Keratinocyte (primary cell): ENCODE data around the gene GRM5. TPM values are rescaled to one million over a fixed set of nuclear protein-coding genes. Genes with fewer than 3 reads are reported as not detected.
A peak's percentile ranks its signal among the peaks of the same experiment; 100 is the strongest.
"Not testable (repeated sequence)": the region's sequence is repeated elsewhere in the genome, so short reads cannot be mapped to it uniquely, and the experiment has no call there.

Source experiments
- DNase-seq: peaks from one replicate; pipeline ENCODE4 v3.0.0-alpha.2; 2011; ENCODE audit warnings: low read depth, missing footprints, low spot score
- FAIRE-seq: peaks from 2 replicates; lab custom pipeline; 2011; peaks lifted over from hg19 to GRCh38; lab: Jason Lieb, UNC
- H2AFZ ChIP-seq: 2 replicates; pipeline ENCODE4 v1.6.0; 2012; ENCODE audit warnings: low read length, control low read depth, inconsistent platforms; ENCODE audit not compliant: control insufficient read depth
- H3K27ac ChIP-seq: 2 replicates; pipeline ENCODE4 v1.5.1; 2011; ENCODE audit warnings: low read length; ENCODE audit not compliant: control insufficient read depth, insufficient read depth
- H3K27me3 ChIP-seq: 3 replicates; pipeline ENCODE4 v1.6.0; 2011; ENCODE audit warnings: low read length; ENCODE audit not compliant: control insufficient read depth, insufficient read depth; ENCODE audit errors: extremely low read depth
- H3K36me3 ChIP-seq, 2 experiments: 2 replicates in 1 of 2; 3 replicates in 1 of 2; pipeline ENCODE4 v1.5.1; 2011; ENCODE audit warnings: low read length in 2 of 2, mild to moderate bottlenecking in 1 of 2; ENCODE audit not compliant: control insufficient read depth in 2 of 2, insufficient read depth in 2 of 2; ENCODE audit errors: extremely low read depth in 1 of 2
- H3K4me1 ChIP-seq: 3 replicates; pipeline ENCODE4 v1.5.1; 2011; ENCODE audit warnings: low read length; ENCODE audit not compliant: control insufficient read depth, insufficient read depth; ENCODE audit errors: extremely low read depth
- H3K4me2 ChIP-seq: 3 replicates; pipeline ENCODE4 v1.6.0; 2011; ENCODE audit warnings: low read depth, low read length; ENCODE audit not compliant: control insufficient read depth, insufficient read depth; ENCODE audit errors: extremely low read depth
- H3K4me3 ChIP-seq, 3 experiments: fragments of 200-600 bp in 1 of 3; sonication (generic) in 1 of 3; 2 replicates in 2 of 3; 3 replicates in 1 of 3; pipeline ENCODE4 v1.5.1; 2011 to 2016; ENCODE audit warnings: low read length in 3 of 3, mild to moderate bottlenecking in 3 of 3, control low read depth in 2 of 3, inconsistent platforms in 1 of 3, low read depth in 1 of 3, mixed read lengths in 1 of 3, mixed run types in 1 of 3, moderate library complexity in 1 of 3; ENCODE audit not compliant: control insufficient read depth in 2 of 3, insufficient read depth in 2 of 3; ENCODE audit errors: extremely low read depth in 1 of 3
- H3K79me2 ChIP-seq: 2 replicates; pipeline ENCODE4 v1.6.0; 2012; ENCODE audit warnings: low read length; ENCODE audit not compliant: control insufficient read depth, insufficient read depth
- H3K9ac ChIP-seq: 3 replicates; pipeline ENCODE4 v1.6.0; 2011; ENCODE audit warnings: low read length; ENCODE audit not compliant: control insufficient read depth, insufficient read depth; ENCODE audit errors: extremely low read depth
- H3K9me1 ChIP-seq: 3 replicates; pipeline ENCODE4 v1.6.0; 2011; ENCODE audit warnings: low read length; ENCODE audit not compliant: control insufficient read depth, insufficient read depth; ENCODE audit errors: extremely low read depth
- H3K9me3 ChIP-seq: 2 replicates; pipeline ENCODE4 v1.5.1; 2012; ENCODE audit warnings: low read depth, low read length; ENCODE audit not compliant: control insufficient read depth
- H4K20me1 ChIP-seq: 3 replicates; pipeline ENCODE4 v1.6.0; 2011; ENCODE audit warnings: low read length; ENCODE audit not compliant: control insufficient read depth, insufficient read depth; ENCODE audit errors: extremely low read depth
- dilution Hi-C: fragments of 300-500 bp; cut with MboI; formaldehyde crosslinking; loops from one replicate; pipeline ENCODE4 v1.7.0; 2020; ENCODE audit warnings: low sequenced_read_pairs; ENCODE audit not compliant: extremely low pct_ligation_motif_present
- polyA minus RNA-seq, 3 experiments: library from RNA; depleted of rRNA, polyadenylated mRNA; stranded (reverse); fragments of >200 nt; gene quantifications; 1 replicate in 1 of 3; 2 replicates in 1 of 3; 3 replicates in 1 of 3; pipeline ENCODE4 v1.2.3, GENCODE V29; 2011
- polyA plus RNA-seq, 5 experiments: library from polyadenylated mRNA; depleted of rRNA in 3 of 5; stranded (reverse) in 3 of 5; stranded (forward) in 1 of 5; unstranded in 1 of 5; fragments of >200 nt; gene quantifications; 1 replicate in 1 of 5; 2 replicates in 3 of 5; 3 replicates in 1 of 5; pipeline versions ENCODE4 v1.2.1 to v1.2.3, GENCODE V29; 2011 to 2012; ENCODE audit warnings: missing spikeins in 2 of 5, low read depth in 1 of 5, low replicate concordance in 1 of 5
- TF ChIP-seq, protein P1 (sequence below), 3 experiments: IDR thresholded peaks in 1 of 3; conservative IDR thresholded peaks in 1 of 3; optimal IDR thresholded peaks in 1 of 3; 2 replicates in 2 of 3; 3 replicates in 1 of 3; pipeline versions ENCODE3 to v1.5.1; 2011; ENCODE audit warnings: low read length in 3 of 3, mild to moderate bottlenecking in 3 of 3, moderate library complexity in 2 of 3, control low read depth in 1 of 3, inconsistent platforms in 1 of 3; ENCODE audit not compliant: insufficient read depth in 2 of 3; ENCODE audit errors: extremely low read depth in 1 of 3

GRM5 gene
- polyA plus RNA-seq (not detected in 3 replicates), polyA minus RNA-seq (not detected in 3 replicates)
- polyA plus RNA-seq (2011; ENCODE audit: low read depth) = not detected
- polyA plus RNA-seq (2011; cell fraction: cytosol; rRNA removed) = not detected in 2 replicates
- not detected in 2 replicates for polyA plus RNA-seq (2011; cell fraction: nucleus; rRNA removed)
- not detected in 2 replicates for polyA plus RNA-seq (2012; ENCODE audit: low replicate concordance)
- polyA minus RNA-seq (2011; cell fraction: cytosol; rRNA and poly(A)+ RNA removed) = not detected
- not detected in 2 replicates for polyA minus RNA-seq (2011; cell fraction: nucleus; rRNA and poly(A)+ RNA removed)

DNA sequence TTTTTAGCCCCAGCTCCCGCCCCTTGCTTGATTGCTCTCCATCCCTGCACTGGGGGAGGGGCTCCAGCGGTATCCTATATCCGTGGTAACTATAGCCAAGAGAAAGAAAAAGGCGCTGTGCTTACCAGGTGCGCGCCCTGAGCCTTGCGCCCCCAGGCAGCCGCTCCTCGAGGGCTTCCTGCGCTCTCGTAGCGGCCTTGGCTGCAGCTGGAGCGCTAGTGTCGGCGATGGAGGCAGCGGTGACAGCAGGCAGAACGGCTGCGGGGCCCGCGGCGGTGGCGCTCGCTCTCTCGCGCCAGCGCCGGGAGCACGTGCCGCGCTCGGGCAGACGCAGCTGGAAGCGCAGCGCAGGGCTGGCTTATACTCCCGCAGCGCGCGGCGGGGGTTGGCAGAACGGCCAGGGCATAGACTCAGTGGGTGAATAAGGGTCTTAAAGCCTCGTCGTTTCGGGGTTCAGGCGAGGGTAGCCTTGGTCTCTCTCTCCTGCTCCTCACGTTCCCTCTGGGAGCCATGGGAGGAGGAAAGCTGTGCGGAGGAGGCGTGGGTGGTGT, at the start of gene GRM5:
Gene GRM5 (minus strand): TSS at position 332 of the 551 bp plus-strand sequence. CDS start 18,110 bp downstream, outside the sequence.
- FAIRE-seq, H3K79me2 ChIP-seq, H3K27ac ChIP-seq, H3K4me1 ChIP-seq, dilution Hi-C loops, H3K4me2 ChIP-seq, H3K9me3 ChIP-seq, H3K36me3 ChIP-seq, H4K20me1 ChIP-seq, H3K4me3 ChIP-seq, H3K9me1 ChIP-seq, H2AFZ ChIP-seq, DNase-seq, H3K9ac ChIP-seq: not testable (repeated sequence)
- H3K27me3 ChIP-seq = peaks cover 19% of the 10 kb centered on the region

DNA sequence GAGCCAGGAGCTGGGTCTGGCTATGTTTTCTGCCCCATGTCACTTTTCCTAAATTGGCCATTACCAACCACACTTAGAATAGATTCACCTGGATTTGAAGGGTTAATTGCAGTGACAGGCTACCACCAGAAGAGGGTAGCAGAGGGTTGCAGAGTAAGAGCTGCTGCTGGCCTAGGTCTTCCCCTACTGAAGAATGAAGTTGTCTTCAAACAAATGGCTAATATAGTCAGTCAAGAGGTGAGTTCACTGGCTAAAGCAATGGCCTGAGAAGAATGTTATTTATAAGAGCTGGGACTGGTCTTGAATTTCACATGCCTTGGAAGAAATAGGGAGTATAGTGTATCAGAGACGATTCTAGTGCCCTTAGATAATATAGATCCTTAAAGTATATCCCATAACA, 32.2 kb upstream of the GRM5 start:
- H3K79me2 ChIP-seq, H3K9ac ChIP-seq, H3K4me2 ChIP-seq, H3K4me3 ChIP-seq, H3K27me3 ChIP-seq, H3K36me3 ChIP-seq, H4K20me1 ChIP-seq, H3K27ac ChIP-seq, H3K4me1 ChIP-seq, H2AFZ ChIP-seq, dilution Hi-C loops, H3K9me3 ChIP-seq, DNase-seq, H3K9me1 ChIP-seq: not testable (repeated sequence)
- TF ChIP-seq, protein P1, sequence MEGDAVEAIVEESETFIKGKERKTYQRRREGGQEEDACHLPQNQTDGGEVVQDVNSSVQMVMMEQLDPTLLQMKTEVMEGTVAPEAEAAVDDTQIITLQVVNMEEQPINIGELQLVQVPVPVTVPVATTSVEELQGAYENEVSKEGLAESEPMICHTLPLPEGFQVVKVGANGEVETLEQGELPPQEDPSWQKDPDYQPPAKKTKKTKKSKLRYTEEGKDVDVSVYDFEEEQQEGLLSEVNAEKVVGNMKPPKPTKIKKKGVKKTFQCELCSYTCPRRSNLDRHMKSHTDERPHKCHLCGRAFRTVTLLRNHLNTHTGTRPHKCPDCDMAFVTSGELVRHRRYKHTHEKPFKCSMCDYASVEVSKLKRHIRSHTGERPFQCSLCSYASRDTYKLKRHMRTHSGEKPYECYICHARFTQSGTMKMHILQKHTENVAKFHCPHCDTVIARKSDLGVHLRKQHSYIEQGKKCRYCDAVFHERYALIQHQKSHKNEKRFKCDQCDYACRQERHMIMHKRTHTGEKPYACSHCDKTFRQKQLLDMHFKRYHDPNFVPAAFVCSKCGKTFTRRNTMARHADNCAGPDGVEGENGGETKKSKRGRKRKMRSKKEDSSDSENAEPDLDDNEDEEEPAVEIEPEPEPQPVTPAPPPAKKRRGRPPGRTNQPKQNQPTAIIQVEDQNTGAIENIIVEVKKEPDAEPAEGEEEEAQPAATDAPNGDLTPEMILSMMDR (optimal IDR thresholded peaks at IDR 0.05 in 1 of 3, IDR thresholded peaks at IDR 0.05 in 1 of 3, conservative IDR thresholded peaks at IDR 0.05 in 1 of 3; ENCODE audit: extremely low read depth in 1 of 3, insufficient read depth in 2 of 3, low read length in 3 of 3) = peak in 2 of 3 experiments; percentile 56 to 58
- FAIRE-seq = peak; percentile 86

DNA sequence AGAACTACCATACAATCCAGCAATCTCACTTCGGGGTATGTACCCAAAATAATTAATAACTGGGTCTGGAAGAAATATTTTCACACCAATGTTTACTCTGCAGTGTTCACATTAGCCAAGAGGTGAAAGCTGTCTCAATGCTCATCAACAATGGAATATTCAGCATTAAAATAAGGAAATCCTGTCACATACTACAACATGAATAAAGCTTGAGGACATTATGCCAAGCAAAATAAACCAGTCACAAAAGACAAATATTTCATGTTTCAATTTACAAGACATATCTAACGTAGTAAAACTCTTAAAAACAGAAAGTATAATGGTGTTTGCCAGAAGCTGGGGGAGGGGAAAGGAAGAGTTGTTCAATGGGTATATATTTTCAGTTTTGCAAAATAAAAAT, 28.0 kb upstream of the GRM5 start:
- H3K4me1 ChIP-seq, H3K4me3 ChIP-seq, H3K9me1 ChIP-seq, H3K36me3 ChIP-seq, H3K79me2 ChIP-seq, H2AFZ ChIP-seq, FAIRE-seq, H3K9me3 ChIP-seq, H4K20me1 ChIP-seq, H3K9ac ChIP-seq, H3K27ac ChIP-seq, H3K4me2 ChIP-seq, DNase-seq, H3K27me3 ChIP-seq, dilution Hi-C loops: not testable (repeated sequence)

DNA sequence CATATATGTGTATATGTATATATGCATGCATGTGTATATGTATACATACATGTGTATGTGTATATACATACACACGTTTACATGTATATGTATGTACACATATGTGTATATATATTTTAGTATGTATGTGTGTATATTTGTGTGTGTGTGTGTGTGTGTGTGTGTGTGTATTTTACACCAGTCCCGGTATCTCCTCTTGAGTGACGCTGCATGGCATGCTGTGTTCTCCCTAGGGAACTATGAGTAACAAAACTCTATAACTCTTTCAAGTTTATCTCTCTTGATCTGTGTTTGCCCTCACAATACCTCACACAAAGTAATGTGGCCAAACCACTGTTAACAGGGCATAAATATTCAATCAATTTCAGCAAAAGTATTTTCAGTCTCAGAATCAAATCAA, 19.2 kb upstream of the GRM5 start:
- dilution Hi-C loops, FAIRE-seq: not testable (repeated sequence)

More for the DNA sequence above, 19.2 kb upstream of the GRM5 start:
- not testable (repeated sequence) for H3K4me2 ChIP-seq, H3K36me3 ChIP-seq, H3K27me3 ChIP-seq, H3K9me3 ChIP-seq, H3K9ac ChIP-seq, H3K27ac ChIP-seq, H3K79me2 ChIP-seq, H3K9me1 ChIP-seq, DNase-seq, H4K20me1 ChIP-seq, H2AFZ ChIP-seq, H3K4me3 ChIP-seq, H3K4me1 ChIP-seq
